Measurements from ENCODE around the gene ALDH1A2. TPM values are rescaled to one million over a fixed set of nuclear protein-coding genes. Genes with fewer than 3 reads are reported as not detected.

Gene ALDH1A2
- total RNA-seq, 1 donor from 2014 or later: 0.91 TPM

GRCh38 chr15:58026552-58026951 is 39.0 kb downstream of the ALDH1A2 start:
- peaks cover 26% of the 10 kb centered on the region for H3K9me3 Mint-ChIP-seq
- peaks cover 19% of the 10 kb centered on the region for H3K36me3 Mint-ChIP-seq (ENCODE audit: low read depth)
- TF ChIP-seq CTCF (conservative IDR thresholded peaks at IDR 0.05): no peak
- no peak for DNase-seq (ENCODE audit: low read depth, low spot score)
- no peak overlapping the region for H3K4me3 Mint-ChIP-seq
- H3K4me1 Mint-ChIP-seq: no peaks in the 10 kb centered on the region
- H3K27me3 Mint-ChIP-seq (ENCODE audit: low read depth): peaks cover 36% of the 10 kb centered on the region
- H3K27ac Mint-ChIP-seq (ENCODE audit: unreplicated experiment): no peak overlapping the region

- no peak for TF ChIP-seq CTCF (conservative IDR thresholded peaks at IDR 0.05)
- no peak for DNase-seq (ENCODE audit: low read depth, low spot score)
- H3K9me3 Mint-ChIP-seq: peaks cover 26% of the 10 kb centered on the region
Observed at GRCh38 chr15:58026051-58026450, 39.5 kb downstream of the ALDH1A2 start.

GRCh38 chr15:58021332-58022230 is 43.9 kb downstream of the ALDH1A2 start:
- Mint-ChIP-seq H3K4me1 (no peaks in the 10 kb centered on the region), H3K27ac (ENCODE audit: unreplicated experiment) (no peak overlapping the region), H3K4me3 (no peak overlapping the region), H3K9me3 (peaks cover 23% of the 10 kb centered on the region), H3K36me3 (ENCODE audit: low read depth) (peaks cover 14% of the 10 kb centered on the region), H3K27me3 (ENCODE audit: low read depth) (peaks cover 7% of the 10 kb centered on the region)
- no peak for DNase-seq (ENCODE audit: low read depth, low spot score)
- no peak for TF ChIP-seq CTCF (conservative IDR thresholded peaks at IDR 0.05)

More at GRCh38 chr15:58026051-58026450, 39.5 kb downstream of the ALDH1A2 start:
- peaks cover 36% of the 10 kb centered on the region for H3K27me3 Mint-ChIP-seq (ENCODE audit: low read depth)
- no peak overlapping the region for H3K4me3 Mint-ChIP-seq
- H3K27ac Mint-ChIP-seq (ENCODE audit: unreplicated experiment): no peak overlapping the region
- H3K4me1 Mint-ChIP-seq: no peaks in the 10 kb centered on the region
- peaks cover 19% of the 10 kb centered on the region for H3K36me3 Mint-ChIP-seq (ENCODE audit: low read depth)

GRCh38 chr15:58019503-58020376 is 45.8 kb downstream of the ALDH1A2 start:
- TF ChIP-seq CTCF (conservative IDR thresholded peaks at IDR 0.05): no peak
- H3K36me3 Mint-ChIP-seq (ENCODE audit: low read depth): peaks cover 4% of the 10 kb centered on the region
- H3K9me3 Mint-ChIP-seq: peaks cover 12% of the 10 kb centered on the region
- no peak overlapping the region for H3K27ac Mint-ChIP-seq (ENCODE audit: unreplicated experiment)
- peaks cover 5% of the 10 kb centered on the region for H3K27me3 Mint-ChIP-seq (ENCODE audit: low read depth)
- no peak for DNase-seq (ENCODE audit: low read depth, low spot score)
- no peak overlapping the region for H3K4me3 Mint-ChIP-seq
- no peaks in the 10 kb centered on the region for H3K4me1 Mint-ChIP-seq

- H3K27ac Mint-ChIP-seq (ENCODE audit: unreplicated experiment): no peak overlapping the region
- peaks cover 4% of the 10 kb centered on the region for H3K36me3 Mint-ChIP-seq (ENCODE audit: low read depth)
- H3K4me3 Mint-ChIP-seq: no peak overlapping the region
- peaks cover 15% of the 10 kb centered on the region for H3K27me3 Mint-ChIP-seq (ENCODE audit: low read depth)
- DNase-seq (ENCODE audit: low read depth, low spot score): no peak
- peaks cover 5% of the 10 kb centered on the region for H3K9me3 Mint-ChIP-seq
- no peaks in the 10 kb centered on the region for H3K4me1 Mint-ChIP-seq
- TF ChIP-seq CTCF (conservative IDR thresholded peaks at IDR 0.05): no peak
Observed at GRCh38 chr15:58017869-58018268, 47.6 kb downstream of the ALDH1A2 start.

All from neural crest cell (in vitro differentiated cells).